HL-60 (cell line): Measurements from ENCODE around the gene PARD3.

Source experiments
- DNase-seq, 2 experiments: peaks; one replicate each; pipeline ENCODE4 v3.0.0-alpha.2; 2010 to 2020; ENCODE audit warnings: low read depth in 1 of 2, low spot score in 1 of 2
- H3K27ac ChIP-seq: fragments of 250-450 bp; sonication (Bioruptor Pico); replicated peaks from 2 replicates; pipeline ENCODE4 v1.5.1; 2020; ENCODE audit warnings: mild to moderate bottlenecking, moderate library complexity
- H3K27me3 ChIP-seq: fragments of 250-450 bp; sonication (Bioruptor Pico); 2 replicates; pipeline ENCODE4 v1.5.1; 2021; ENCODE audit warnings: mild to moderate bottlenecking, moderate library complexity; ENCODE audit not compliant: insufficient read depth, poor library complexity, severe bottlenecking
- H3K4me3 ChIP-seq: replicated peaks from 2 replicates; pipeline ENCODE4 v1.5.1; 2011; ENCODE audit warnings: mild to moderate bottlenecking, control low read depth, low read length; ENCODE audit not compliant: insufficient read depth
- CTCF ChIP-seq: IDR thresholded peaks from one replicate; pipeline ENCODE4 v1.5.1; 2011; ENCODE audit warnings: low read length, control low read depth, inconsistent platforms; ENCODE audit not compliant: insufficient read depth
- GABPA ChIP-seq: IDR thresholded peaks from 2 replicates; pipeline ENCODE4 v1.6.1; 2012; ENCODE audit warnings: low read depth
- POLR2AphosphoS5 ChIP-seq: IDR thresholded peaks from 2 replicates; pipeline ENCODE4 v1.6.1; 2012; ENCODE audit warnings: low read depth
- REST ChIP-seq: IDR thresholded peaks from 2 replicates; pipeline ENCODE4 v1.6.1; 2012; ENCODE audit warnings: low read depth; ENCODE audit not compliant: insufficient replicate concordance
- SPI1 ChIP-seq: IDR thresholded peaks from 2 replicates; pipeline ENCODE4 v1.6.1; 2012; ENCODE audit warnings: low read depth, mild to moderate bottlenecking, borderline replicate concordance

The PARD3 gene

GRCh38 chr10:34800624-34801023, 14.5 kb downstream of the PARD3 start:
- H3K4me3 ChIP-seq, result no peak overlapping the region
- TF ChIP-seq CTCF (no peak), POLR2AphosphoS5 (no peak), REST (no peak), SPI1 (no peak), GABPA (no peak)
- DNase-seq, result no peak
- H3K27me3 ChIP-seq, result no peaks in the 10 kb centered on the region
- no peak overlapping the region for H3K27ac ChIP-seq

DNA sequence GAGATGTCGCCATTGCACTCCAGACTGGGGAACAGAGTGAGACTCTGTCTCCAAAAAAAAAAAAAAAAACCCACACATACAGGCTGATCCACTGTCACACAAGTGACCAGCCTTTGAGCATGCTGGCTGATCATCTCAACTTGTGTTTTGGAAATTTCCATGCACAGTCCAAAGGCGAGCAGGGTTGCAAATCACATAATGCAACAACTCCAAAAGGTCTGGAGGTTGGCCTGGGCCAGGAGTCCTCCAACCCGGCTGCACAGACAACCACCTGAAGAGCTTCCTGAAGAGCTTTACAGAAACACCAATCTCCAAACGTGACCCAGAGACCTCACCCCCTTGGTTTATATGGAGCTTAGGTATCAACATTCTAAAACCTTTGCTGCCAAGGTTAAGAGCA, 16.4 kb downstream of the PARD3 start:
- TF ChIP-seq GABPA (no peak), POLR2AphosphoS5 (no peak), REST (no peak), SPI1 (no peak), CTCF (no peak)
- H3K4me3 ChIP-seq, result no peak overlapping the region
- no peak overlapping the region for H3K27ac ChIP-seq
- H3K27me3 ChIP-seq, result no peaks in the 10 kb centered on the region
- DNase-seq, result no peak

DNA sequence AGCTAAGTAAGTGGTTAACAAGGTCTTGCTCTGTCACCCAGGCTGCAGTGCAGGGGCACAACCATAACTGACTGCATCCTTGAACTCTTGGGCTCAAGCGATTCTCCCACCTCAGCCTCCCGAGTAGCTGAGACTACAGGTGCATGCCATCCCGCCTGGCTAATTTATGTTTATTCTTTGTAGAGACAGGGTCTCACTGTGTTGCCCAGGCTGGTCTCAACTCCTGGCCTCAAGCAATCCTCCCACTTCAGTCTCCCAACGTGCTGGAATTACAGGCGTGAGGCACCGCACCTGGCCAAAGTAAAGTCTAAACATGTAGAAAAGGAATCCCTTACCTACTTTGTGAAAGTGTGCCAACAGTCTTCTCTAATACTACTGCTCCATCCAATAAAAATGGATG, 17.9 kb downstream of the PARD3 start:
- Histone ChIP-seq H3K27ac (no peak overlapping the region), H3K27me3 (no peaks in the 10 kb centered on the region), H3K4me3 (no peak overlapping the region)
- no peak for DNase-seq
- TF ChIP-seq SPI1, result no peak
- no peak for TF ChIP-seq CTCF
- no peak for TF ChIP-seq REST
- no peak for TF ChIP-seq POLR2AphosphoS5
